IMR-90 (cell line): ENCODE measurements around the gene STX19. TPM values are rescaled to one million over a fixed set of nuclear protein-coding genes. Genes with fewer than 3 reads are reported as not detected.
"Not testable (repeated sequence)": the region's sequence is repeated elsewhere in the genome, so short reads cannot be mapped to it uniquely, and the experiment has no call there.

Experiments used
- ATAC-seq: fragments of 200-7000 bp; cut with Tn5 transposase; 2 replicates; pipeline ENCODE4 v1.9.1; 2020; ENCODE audit warnings: low read depth, mild to moderate bottlenecking, moderate library complexity
- BruUV-seq: library from RNA; stranded (reverse); fragments of 400-500 nt; replicated peaks from 2 replicates; lab custom pipeline; 2021; lab: Mats Ljungman, UMichigan
- CTCF ChIA-PET: fragments of 300-600 bp; formaldehyde crosslinking; extraction: SDS; loops from one replicate; lab custom pipeline; 2021; ENCODE audit warnings: antibody characterized with exemption; lab: Yijun Ruan, JAX
- POLR2A ChIA-PET: fragments of 300-600 bp; sonication (Branson Sonifier 250); formaldehyde crosslinking; loops from one replicate; lab custom pipeline; 2022; ENCODE audit warnings: antibody characterized with exemption; ENCODE audit not compliant: unreplicated experiment; lab: Charles Lee
- DNase-seq: peaks from one replicate; pipeline ENCODE4 v3.0.0; 2013
- H2AFZ ChIP-seq: replicated peaks from 2 replicates; pipeline ENCODE3; 2013; ENCODE audit warnings: low read length, mild to moderate bottlenecking; ENCODE audit not compliant: poor library complexity
- H2AK5ac ChIP-seq: 2 replicates; pipeline ENCODE4 v1.6.1; 2013; ENCODE audit warnings: low read depth, low read length, inconsistent platforms
- H2AK9ac ChIP-seq: replicated peaks from 2 replicates; pipeline ENCODE3; 2013; ENCODE audit warnings: mild to moderate bottlenecking, low read depth, low read length, moderate library complexity; ENCODE audit not compliant: poor library complexity
- H2BK120ac ChIP-seq: 2 replicates; pipeline ENCODE4 v1.6.1; 2013; ENCODE audit warnings: low read depth, low read length, inconsistent platforms
- H2BK15ac ChIP-seq: 3 replicates; pipeline ENCODE4 v1.6.1; 2013; ENCODE audit warnings: low read depth, low read length, inconsistent platforms
- H2BK20ac ChIP-seq: 2 replicates; pipeline ENCODE4 v1.6.1; 2013; ENCODE audit warnings: low read depth, mild to moderate bottlenecking, inconsistent platforms, low read length, moderate library complexity
- H2BK5ac ChIP-seq: 2 replicates; pipeline ENCODE4 v1.6.1; 2013; ENCODE audit warnings: mild to moderate bottlenecking, low read depth, low read length, inconsistent platforms; ENCODE audit not compliant: poor library complexity, severe bottlenecking
- H3K14ac ChIP-seq: replicated peaks from 2 replicates; pipeline ENCODE4 v1.6.1; 2013; ENCODE audit warnings: low read depth, low read length, inconsistent platforms
- H3K18ac ChIP-seq: 2 replicates; pipeline ENCODE4 v1.6.1; 2013; ENCODE audit warnings: low read depth, low read length, control low read depth
- H3K23ac ChIP-seq: 2 replicates; pipeline ENCODE4 v1.6.1; 2013; ENCODE audit warnings: low read depth, low read length, inconsistent platforms
- H3K27ac ChIP-seq: 2 replicates; pipeline ENCODE4 v1.5.1; 2013; ENCODE audit warnings: mild to moderate bottlenecking, control low read depth, low read length; ENCODE audit not compliant: insufficient read depth
- H3K27me3 ChIP-seq: 2 replicates; pipeline ENCODE4 v1.6.1; 2013; ENCODE audit warnings: low read length; ENCODE audit not compliant: control insufficient read depth, insufficient read depth
- H3K36me3 ChIP-seq: 2 replicates; pipeline ENCODE4 v1.6.1; 2013; ENCODE audit warnings: low read length, mixed read lengths; ENCODE audit not compliant: control insufficient read depth, insufficient read depth
- H3K4ac ChIP-seq: 2 replicates; pipeline ENCODE4 v1.6.1; 2013; ENCODE audit warnings: low read depth, low read length, inconsistent platforms
- H3K4me1 ChIP-seq: 2 replicates; pipeline ENCODE4 v1.6.1; 2013; ENCODE audit warnings: low read length, mixed read lengths; ENCODE audit not compliant: control insufficient read depth, insufficient read depth
- H3K4me2 ChIP-seq: 2 replicates; pipeline ENCODE4 v1.6.1; 2013; ENCODE audit warnings: low read depth, mild to moderate bottlenecking, control low read depth, low read length, moderate library complexity
- H3K4me3 ChIP-seq: 2 replicates; pipeline ENCODE4 v1.5.1; 2013; ENCODE audit warnings: low read depth, mild to moderate bottlenecking, control low read depth, low read length, moderate library complexity; ENCODE audit not compliant: insufficient read depth
- H3K56ac ChIP-seq: 2 replicates; pipeline ENCODE4 v1.6.1; 2013; ENCODE audit warnings: low read length, inconsistent platforms; ENCODE audit not compliant: insufficient read depth; ENCODE audit errors: extremely low read depth
- H3K79me1 ChIP-seq, 2 experiments: 2 replicates each; pipeline ENCODE4 v1.6.1; 2013; ENCODE audit warnings: low read length in 2 of 2, inconsistent platforms in 1 of 2, low read depth in 1 of 2
- H3K9ac ChIP-seq: 2 replicates; pipeline ENCODE4 v1.6.1; 2013; ENCODE audit warnings: low read depth, low read length, control low read depth
- H3K9me1 ChIP-seq: 2 replicates; pipeline ENCODE4 v1.6.1; 2013; ENCODE audit warnings: low read length, inconsistent platforms; ENCODE audit not compliant: insufficient read depth
- H3K9me3 ChIP-seq: 2 replicates; pipeline ENCODE4 v1.6.1; 2013; ENCODE audit warnings: low read length; ENCODE audit not compliant: control insufficient read depth, insufficient read depth
- H4K20me1 ChIP-seq: 2 replicates; pipeline ENCODE4 v1.6.1; 2013; ENCODE audit warnings: low read length, inconsistent platforms; ENCODE audit not compliant: insufficient read depth
- H4K5ac ChIP-seq: 2 replicates; pipeline ENCODE4 v1.6.1; 2013; ENCODE audit warnings: mild to moderate bottlenecking, low read depth, low read length, control low read depth
- H4K8ac ChIP-seq, 2 experiments: 2 replicates each; pipeline ENCODE4 v1.6.1; 2013; ENCODE audit warnings: low read depth in 2 of 2, low read length in 2 of 2, control low read depth in 1 of 2, inconsistent platforms in 1 of 2
- H4K91ac ChIP-seq: 2 replicates; pipeline ENCODE4 v1.6.1; 2013; ENCODE audit warnings: low read depth, low read length, inconsistent platforms; ENCODE audit not compliant: insufficient read depth
- CEBPB ChIP-seq: IDR thresholded peaks from 2 replicates; pipeline ENCODE4 v1.6.1; 2012; ENCODE audit warnings: low read depth, low read length, improper control_type of control experiment
- CHD1 ChIP-seq: IDR thresholded peaks from 2 replicates; pipeline ENCODE4 v1.6.1; 2012; ENCODE audit warnings: low read depth, low read length, improper control_type of control experiment
- FOS ChIP-seq: fragments of 150-350 bp; IDR thresholded peaks from 2 replicates; pipeline ENCODE4 v1.6.1; 2016; ENCODE audit warnings: low read depth, low read length
- NFE2L2 ChIP-seq: fragments of 150-350 bp; IDR thresholded peaks from 2 replicates; pipeline ENCODE4 v1.6.1; 2016; ENCODE audit warnings: low read depth, mild to moderate bottlenecking, low read length
- POLR2A ChIP-seq: IDR thresholded peaks from 2 replicates; pipeline ENCODE4 v1.6.1; 2012; ENCODE audit warnings: mild to moderate bottlenecking, low read depth, low read length
- RAD21 ChIP-seq: IDR thresholded peaks from 2 replicates; pipeline ENCODE4 v1.6.1; 2012; ENCODE audit warnings: low read length, improper control_type of control experiment
- RCOR1 ChIP-seq: IDR thresholded peaks from 2 replicates; pipeline ENCODE4 v1.6.1; 2012; ENCODE audit warnings: mild to moderate bottlenecking, low read length, improper control_type of control experiment; ENCODE audit not compliant: insufficient replicate concordance
- WGBS, 2 experiments: methylation state at CpG; one replicate each; pipeline versions ENCODE4 v1.1.5 to v1.1.7; 2013; ENCODE audit warnings: missing lambda C conversion rate in 2 of 2; ENCODE audit not compliant: insufficient read length in 1 of 2; ENCODE audit errors: extremely low coverage in 2 of 2; 5-methylcytosine and 5-hydroxymethylcytosine counted together
- dilution Hi-C: fragments of 300-500 bp; cut with HindIII; formaldehyde crosslinking; loops from one replicate; pipeline ENCODE4 v1.14.3; 2018; ENCODE audit warnings: low sequenced_read_pairs; ENCODE audit not compliant: unreplicated experiment
- in situ Hi-C: fragments of 300-500 bp; cut with MboI; formaldehyde crosslinking; loops from 3 replicates; pipeline ENCODE4 v1.14.3; 2019; ENCODE audit warnings: low sequenced_read_pairs, inconsistent platforms, mixed read lengths
- intact Hi-C: fragments of 100-400 bp; cut with micrococcal nuclease; formaldehyde crosslinking; loops from 2 replicates; pipeline ENCODE4 v1.10.0; 2022
- polyA plus RNA-seq, 3 experiments: library from polyadenylated mRNA; depleted of rRNA; stranded (reverse); fragments of >200 nt; gene quantifications; 2 replicates each; pipeline ENCODE4 v1.2.3, GENCODE V29; 2012; ENCODE audit warnings: low replicate concordance in 1 of 3
- total RNA-seq: library from RNA; depleted of rRNA; stranded (reverse); fragments of >200 nt; gene quantifications from 2 replicates; pipeline ENCODE4 v1.2.3, GENCODE V29; 2012
- TF ChIP-seq, protein P1 (sequence below): conservative IDR thresholded peaks from 2 replicates; pipeline ENCODE4 v1.5.1; 2012; ENCODE audit warnings: mild to moderate bottlenecking, low read depth, low read length, improper control_type of control experiment

Gene STX19
- total and polyA plus RNA-seq, 2 of the 4 experiments (the other 2 are of a cell fraction): not detected

- Histone ChIP-seq H2AK5ac (no peak overlapping the region), H4K8ac (no peak overlapping the region), H3K27me3 (no peaks in the 10 kb centered on the region), H3K9me1 (no peaks in the 10 kb centered on the region), H4K91ac (no peak overlapping the region), H3K56ac (no peak overlapping the region), H3K14ac (no peak overlapping the region), H3K9ac (no peak overlapping the region), H3K4me3 (no peak overlapping the region), H2BK120ac (no peak overlapping the region), H3K23ac (no peak overlapping the region), H2BK20ac (no peak overlapping the region), H3K9me3 (no peaks in the 10 kb centered on the region), H4K20me1 (no peaks in the 10 kb centered on the region), H3K79me1 (no peaks in the 10 kb centered on the region), H3K27ac (no peak overlapping the region), H3K18ac (no peak overlapping the region), H2AFZ (peak overlapping the region; percentile 49), H3K4me2 (no peak overlapping the region), H2AK9ac (no peak overlapping the region), H3K4ac (no peak overlapping the region), H3K36me3 (no peaks in the 10 kb centered on the region), H3K4me1 (peaks cover 3% of the 10 kb centered on the region; the same call in 1 of the 2 replicates), H2BK5ac (no peak overlapping the region), H4K5ac (no peak overlapping the region), H2BK15ac (no peak overlapping the region)
- in situ Hi-C loops: no loop called here
- dilution Hi-C loops: no loop called here
- BruUV-seq: no TSS peak
- peak; percentile 39 for DNase-seq
- intact Hi-C loops: no loop called here
- WGBS, 2 experiments: 57% methylated on average over 1 of the region's 3 CpGs; no CpG with 5 or more reads in 1 of the 2 experiments
- POLR2A ChIA-PET: no interaction called here
- ATAC-seq: no peak
- CTCF ChIA-PET: no interaction called here
- TF ChIP-seq, protein P1, sequence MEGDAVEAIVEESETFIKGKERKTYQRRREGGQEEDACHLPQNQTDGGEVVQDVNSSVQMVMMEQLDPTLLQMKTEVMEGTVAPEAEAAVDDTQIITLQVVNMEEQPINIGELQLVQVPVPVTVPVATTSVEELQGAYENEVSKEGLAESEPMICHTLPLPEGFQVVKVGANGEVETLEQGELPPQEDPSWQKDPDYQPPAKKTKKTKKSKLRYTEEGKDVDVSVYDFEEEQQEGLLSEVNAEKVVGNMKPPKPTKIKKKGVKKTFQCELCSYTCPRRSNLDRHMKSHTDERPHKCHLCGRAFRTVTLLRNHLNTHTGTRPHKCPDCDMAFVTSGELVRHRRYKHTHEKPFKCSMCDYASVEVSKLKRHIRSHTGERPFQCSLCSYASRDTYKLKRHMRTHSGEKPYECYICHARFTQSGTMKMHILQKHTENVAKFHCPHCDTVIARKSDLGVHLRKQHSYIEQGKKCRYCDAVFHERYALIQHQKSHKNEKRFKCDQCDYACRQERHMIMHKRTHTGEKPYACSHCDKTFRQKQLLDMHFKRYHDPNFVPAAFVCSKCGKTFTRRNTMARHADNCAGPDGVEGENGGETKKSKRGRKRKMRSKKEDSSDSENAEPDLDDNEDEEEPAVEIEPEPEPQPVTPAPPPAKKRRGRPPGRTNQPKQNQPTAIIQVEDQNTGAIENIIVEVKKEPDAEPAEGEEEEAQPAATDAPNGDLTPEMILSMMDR: no peak
- TF ChIP-seq RCOR1 (no peak), CEBPB (no peak), CHD1 (no peak), POLR2A (no peak), FOS (no peak), NFE2L2 (no peak), RAD21 (no peak)
These were observed 59.0 kb downstream of the STX19 start for GRCh38 chr3:93969443-93969842.

- H3K36me3 ChIP-seq, H4K8ac ChIP-seq, H4K20me1 ChIP-seq, BruUV-seq, H2AFZ ChIP-seq, H3K4me1 ChIP-seq, H3K9ac ChIP-seq, H3K79me1 ChIP-seq, CTCF ChIA-PET, H3K4me3 ChIP-seq, H2BK15ac ChIP-seq, H4K91ac ChIP-seq, H2BK20ac ChIP-seq, H3K9me1 ChIP-seq, H3K56ac ChIP-seq, H2AK5ac ChIP-seq, H3K9me3 ChIP-seq, H3K27me3 ChIP-seq, H2BK5ac ChIP-seq, H2BK120ac ChIP-seq, ATAC-seq, H2AK9ac ChIP-seq, dilution Hi-C loops, H3K4ac ChIP-seq, H3K4me2 ChIP-seq, in situ Hi-C loops, POLR2A ChIA-PET, intact Hi-C loops, H3K27ac ChIP-seq, H4K5ac ChIP-seq, H3K18ac ChIP-seq, DNase-seq, H3K23ac ChIP-seq, H3K14ac ChIP-seq: not testable (repeated sequence)
- WGBS, 2 experiments: 96% methylated on average over 13 of the region's 19 CpGs; no CpG with 5 or more reads in 1 of the 2 experiments
These were observed 63.3 kb downstream of the STX19 start for GRCh38 chr3:93965106-93965505.
